Suprapubic skin (tissue), 3 donors: ENCODE results near the gene COMT.

ENCODE experiments used
- CTCF ChIP-seq, 2 donors: fragments of 200-600 bp in 1 of 2; fragments of 450-650 bp in 1 of 2; sonication (generic) in 1 of 2; IDR thresholded peaks; one replicate each; pipeline ENCODE4 v1.5.1; 2016 to 2019; ENCODE audit warnings: antibody characterized with exemption in 2 of 2, mild to moderate bottlenecking in 1 of 2, moderate library complexity in 1 of 2
- POLR2AphosphoS5 ChIP-seq, 3 donors: sonication (generic); formaldehyde crosslinking; IDR thresholded peaks; one replicate each; pipeline ENCODE4 v1.6.1; 2017; ENCODE audit warnings: antibody characterized with exemption in 3 of 3

GRCh38 chr22:19978748-19979147, 37.2 kb downstream of the COMT start:
- no peak for TF ChIP-seq POLR2AphosphoS5 (IDR thresholded peaks at IDR 0.05)
- TF ChIP-seq CTCF (IDR thresholded peaks at IDR 0.05): no peak
